ENCODE data around the gene SYNE3. TPM values are rescaled to one million over a fixed set of nuclear protein-coding genes. Genes with fewer than 3 reads are reported as not detected.

The SYNE3 gene
- total RNA-seq, 2 experiments from 2014 or later = 64.0 to 64.1 TPM

- Mint-ChIP-seq H3K27me3 (no peaks in the 10 kb centered on the region), H3K9me3 (no peaks in the 10 kb centered on the region), H3K4me3 (peak overlapping the region; percentile 27), H3K36me3 (ENCODE audit: low read depth) (peaks cover 25% of the 10 kb centered on the region), H3K4me1 (ENCODE audit: low read depth) (peaks cover 80% of the 10 kb centered on the region), H3K27ac (peak overlapping the region; percentile 100)
- DNase-seq = no peak
- CTCF ChIA-PET = interaction anchor here (0.7 to 8.1 kb wide), 30 partner anchors 8 to 101 kb away, joined by 3 to 188 read pairs (median 4); partner anchors contain the start of gene SYNE3
- intact Hi-C loops (cut with micrococcal nuclease) = loop anchor here (1.0 kb wide), 1 partner anchor 84 kb away; no protein-coding TSS in a partner anchor
- POLR2A ChIA-PET = interaction anchor here (1.2 to 3.0 kb wide), 2 partner anchors 11 to 23 kb away, joined by 3 to 12 read pairs; partner anchors contain the start of gene SYNE3
- no peak for ATAC-seq
- TF ChIP-seq CTCF (IDR thresholded peaks at IDR 0.05) = no peak
Observed at GRCh38 chr14:95526483-95527386, 10.3 kb upstream of the SYNE3 start.

- DNase-seq (no peak), ATAC-seq (no peak)
- H3K4me1 Mint-ChIP-seq (ENCODE audit: low read depth) = peaks cover 77% of the 10 kb centered on the region
- H3K27ac Mint-ChIP-seq = peak overlapping the region; percentile 100
- H3K36me3 Mint-ChIP-seq (ENCODE audit: low read depth) = peaks cover 20% of the 10 kb centered on the region
- no peaks in the 10 kb centered on the region for H3K9me3 Mint-ChIP-seq
- intact Hi-C loops (cut with micrococcal nuclease) = no loop called here
- no peak overlapping the region for H3K4me3 Mint-ChIP-seq
- POLR2A ChIA-PET = interaction anchor here (3.0 to 8.4 kb wide), 2 partner anchors 9 to 10 kb away, joined by 12 to 88 read pairs; partner anchors contain the start of genes GLRX5 and SYNE3
- CTCF ChIA-PET = interaction anchor here (0.7 to 8.1 kb wide), 11 partner anchors 7 to 100 kb away, joined by 3 to 188 read pairs (median 15); partner anchors contain the start of gene SYNE3
- TF ChIP-seq CTCF (IDR thresholded peaks at IDR 0.05) = no peak
- H3K27me3 Mint-ChIP-seq = no peaks in the 10 kb centered on the region
Observed at GRCh38 chr14:95525999-95526398, 9.5 kb upstream of the SYNE3 start.

GRCh38 chr14:95524706-95525512 lies 8.5 kb upstream of the SYNE3 start:
- no peak for TF ChIP-seq CTCF (IDR thresholded peaks at IDR 0.05)
- no peaks in the 10 kb centered on the region for H3K27me3 Mint-ChIP-seq
- intact Hi-C loops (cut with micrococcal nuclease) = no loop called here
- H3K27ac Mint-ChIP-seq = peak overlapping the region; percentile 100
- no peaks in the 10 kb centered on the region for H3K9me3 Mint-ChIP-seq
- no peak for ATAC-seq
- DNase-seq = no peak
- ChIA-PET POLR2A (interaction anchor here (0.6 to 8.4 kb wide), 8 partner anchors 9 to 79 kb away, joined by 3 to 88 read pairs (median 4); partner anchors contain the start of genes GLRX5 and SYNE3), CTCF (interaction anchor here (2.2 to 8.1 kb wide), 6 partner anchors 8 to 97 kb away, joined by 8 to 188 read pairs (median 16); partner anchors contain the start of gene SYNE3)
- H3K4me1 Mint-ChIP-seq (ENCODE audit: low read depth) = peaks cover 72% of the 10 kb centered on the region
- H3K4me3 Mint-ChIP-seq = peak overlapping the region; percentile 82
- H3K36me3 Mint-ChIP-seq (ENCODE audit: low read depth) = peaks cover 11% of the 10 kb centered on the region

GRCh38 chr14:95523815-95524448 lies 7.5 kb upstream of the SYNE3 start:
- ChIA-PET POLR2A (interaction anchor here (0.8 to 8.4 kb wide), 17 partner anchors 8 to 82 kb away, joined by 3 to 88 read pairs (median 4); partner anchors contain the start of genes GLRX5 and SYNE3), CTCF (interaction anchor here (1.0 to 8.1 kb wide), 11 partner anchors 8 to 96 kb away, joined by 3 to 188 read pairs (median 6); partner anchors contain the start of gene SYNE3)
- ATAC-seq (peak; percentile 43), DNase-seq (peak; percentile 75)
- no peaks in the 10 kb centered on the region for H3K9me3 Mint-ChIP-seq
- H3K27ac Mint-ChIP-seq = peak overlapping the region; percentile 100
- H3K4me1 Mint-ChIP-seq (ENCODE audit: low read depth) = peaks cover 76% of the 10 kb centered on the region
- intact Hi-C loops (cut with micrococcal nuclease) = no loop called here
- TF ChIP-seq CTCF (IDR thresholded peaks at IDR 0.05) = peak; percentile 35
- peak overlapping the region; percentile 82 for H3K4me3 Mint-ChIP-seq
- H3K36me3 Mint-ChIP-seq (ENCODE audit: low read depth) = peaks cover 6% of the 10 kb centered on the region
- no peaks in the 10 kb centered on the region for H3K27me3 Mint-ChIP-seq

Data from activated CD8-positive, alpha-beta T cell treated with anti-CD3 and anti-CD28 coated beads for 36 hours (primary cell).